NCI-H774 (cell line): ENCODE measurements around the gene LRGUK.

Experiments
- DNase-seq: peaks from one replicate; lab custom pipeline; 2025; lab: John Stamatoyannopoulos, UW

The LRGUK gene

GRCh38 chr7:134128829-134129228 is 1.7 kb downstream of the LRGUK start:
- DNase-seq, result no peak

GRCh38 chr7:134129856-134130523 is 2.9 kb downstream of the LRGUK start:
- DNase-seq, result no peak

GRCh38 chr7:134134004-134134403 is 6.9 kb downstream of the LRGUK start:
- DNase-seq, result no peak

- no peak for DNase-seq
Observed at GRCh38 chr7:134140889-134141867, 14.0 kb downstream of the LRGUK start.

- DNase-seq, result no peak
Observed at GRCh38 chr7:134141868-134142264, 14.7 kb downstream of the LRGUK start.

GRCh38 chr7:134153493-134154136 is 26.5 kb downstream of the LRGUK start:
- no peak for DNase-seq

- DNase-seq, result no peak
Observed at GRCh38 chr7:134154581-134155130, 27.5 kb downstream of the LRGUK start.

- DNase-seq, result no peak
Observed at GRCh38 chr7:134155206-134155605, 28.1 kb downstream of the LRGUK start.

GRCh38 chr7:134155871-134156270 is 28.7 kb downstream of the LRGUK start:
- DNase-seq, result no peak

GRCh38 chr7:134165252-134165651 is 38.1 kb downstream of the LRGUK start:
- no peak for DNase-seq

- DNase-seq, result no peak
Observed at GRCh38 chr7:134167250-134167649, 40.1 kb downstream of the LRGUK start.

- no peak for DNase-seq
Observed at GRCh38 chr7:134167841-134168240, 40.7 kb downstream of the LRGUK start.

- no peak for DNase-seq
Observed at GRCh38 chr7:134174795-134175261, 47.7 kb downstream of the LRGUK start.

GRCh38 chr7:134175334-134176036 is 48.3 kb downstream of the LRGUK start:
- DNase-seq, result no peak

- no peak for DNase-seq
Observed at GRCh38 chr7:134176037-134176350, 48.9 kb downstream of the LRGUK start.

GRCh38 chr7:134179036-134180011 is 52.2 kb downstream of the LRGUK start:
- no peak for DNase-seq

- DNase-seq, result no peak
Observed at GRCh38 chr7:134180376-134180775, 53.2 kb downstream of the LRGUK start.

GRCh38 chr7:134182078-134182477 is 54.9 kb downstream of the LRGUK start:
- DNase-seq, result no peak

- DNase-seq, result no peak
Observed at GRCh38 chr7:134184767-134185166, 57.6 kb downstream of the LRGUK start.

GRCh38 chr7:134186027-134186426 is 58.9 kb downstream of the LRGUK start:
- no peak for DNase-seq

GRCh38 chr7:134186801-134187200 is 59.7 kb downstream of the LRGUK start:
- DNase-seq, result no peak
